DND-41 (cell line): ENCODE measurements around the gene ZDHHC16.

Experiments used
- ATAC-seq: fragments of 200-7000 bp; cut with Tn5 transposase; 3 replicates; pipeline ENCODE4 v1.9.1; 2021; ENCODE audit warnings: low read depth; ENCODE audit not compliant: insufficient read depth
- DNase-seq: peaks from one replicate; pipeline ENCODE4 v3.0.0-alpha.2; 2020
- H2AFZ ChIP-seq: 2 replicates; pipeline ENCODE4 v1.6.0; 2012; ENCODE audit warnings: low read depth, low read length
- H3K27ac ChIP-seq: 2 replicates; pipeline ENCODE4 v1.5.1; 2012; ENCODE audit warnings: low read length, inconsistent platforms
- H3K27me3 ChIP-seq: fragments of 200-600 bp; sonication (generic); 2 replicates; pipeline ENCODE4 v1.6.0; 2012; ENCODE audit warnings: low read length, mild to moderate bottlenecking, inconsistent platforms; ENCODE audit not compliant: insufficient read depth, poor library complexity
- H3K36me3 ChIP-seq: 2 replicates; pipeline ENCODE4 v1.5.1; 2012; ENCODE audit warnings: low read length, inconsistent platforms; ENCODE audit not compliant: insufficient read depth
- H3K4me1 ChIP-seq: 2 replicates; pipeline ENCODE4 v1.5.1; 2012; ENCODE audit warnings: mild to moderate bottlenecking, low read length; ENCODE audit not compliant: insufficient read depth
- H3K4me2 ChIP-seq: 2 replicates; pipeline ENCODE4 v1.6.0; 2012; ENCODE audit warnings: mild to moderate bottlenecking, moderate library complexity, low read length, inconsistent platforms; ENCODE audit not compliant: insufficient read depth
- H3K4me3 ChIP-seq, 2 experiments: fragments of 200-600 bp in 1 of 2; shearing (Covaris generic) in 1 of 2; 2 replicates each; pipeline ENCODE4 v1.5.1; 2012 to 2016; ENCODE audit warnings: inconsistent platforms in 2 of 2, low read length in 2 of 2, mild to moderate bottlenecking in 2 of 2, low read depth in 1 of 2, moderate library complexity in 1 of 2
- H3K79me2 ChIP-seq: 2 replicates; pipeline ENCODE4 v1.6.0; 2012; ENCODE audit warnings: low read length, inconsistent platforms; ENCODE audit not compliant: insufficient read depth
- H3K9ac ChIP-seq: 2 replicates; pipeline ENCODE4 v1.6.0; 2012; ENCODE audit warnings: low read depth, mild to moderate bottlenecking, inconsistent platforms, low read length, moderate library complexity
- H3K9me3 ChIP-seq: 2 replicates; pipeline ENCODE4 v1.5.1; 2012; ENCODE audit warnings: low read length, moderate library complexity, mild to moderate bottlenecking, inconsistent platforms; ENCODE audit not compliant: insufficient read depth, severe bottlenecking
- H4K20me1 ChIP-seq: 2 replicates; pipeline ENCODE4 v1.6.0; 2012; ENCODE audit warnings: low read length; ENCODE audit not compliant: insufficient read depth
- EZH2 ChIP-seq: IDR thresholded peaks from 3 replicates; pipeline ENCODE4 v1.6.1; 2012; ENCODE audit warnings: borderline replicate concordance, low read depth, mild to moderate bottlenecking, moderate library complexity, low read length, inconsistent platforms; ENCODE audit not compliant: severe bottlenecking
- TF ChIP-seq, protein P1 (sequence below): IDR thresholded peaks from 2 replicates; pipeline ENCODE4 v1.5.1; 2012; ENCODE audit warnings: borderline replicate concordance, low read length, moderate library complexity, mild to moderate bottlenecking; ENCODE audit not compliant: poor library complexity, severe bottlenecking; ENCODE audit errors: extremely low read depth

Gene ZDHHC16

DNA sequence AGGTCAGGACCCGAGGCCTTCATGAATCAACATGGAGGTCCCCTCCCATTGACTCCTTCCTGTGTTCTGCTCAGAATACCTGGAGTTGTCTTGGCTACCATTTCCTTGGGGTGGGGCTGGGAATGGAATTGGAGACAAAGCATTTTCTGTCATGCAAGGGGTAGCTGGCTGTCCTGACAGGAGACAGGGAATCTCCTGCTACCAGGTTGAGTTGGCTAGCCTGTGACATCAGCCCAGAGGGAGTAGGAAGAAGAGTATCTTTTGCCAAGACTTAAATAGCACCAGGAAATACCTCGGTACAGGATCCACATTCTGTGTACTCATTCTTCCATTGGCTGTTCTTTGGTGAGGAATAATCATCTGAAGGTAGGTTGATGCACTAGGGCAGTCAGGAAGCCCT, 4.9 kb downstream of the ZDHHC16 start:
- H3K27ac ChIP-seq: no peak overlapping the region
- H3K4me3 ChIP-seq: no peak overlapping the region
- TF ChIP-seq, protein P1, sequence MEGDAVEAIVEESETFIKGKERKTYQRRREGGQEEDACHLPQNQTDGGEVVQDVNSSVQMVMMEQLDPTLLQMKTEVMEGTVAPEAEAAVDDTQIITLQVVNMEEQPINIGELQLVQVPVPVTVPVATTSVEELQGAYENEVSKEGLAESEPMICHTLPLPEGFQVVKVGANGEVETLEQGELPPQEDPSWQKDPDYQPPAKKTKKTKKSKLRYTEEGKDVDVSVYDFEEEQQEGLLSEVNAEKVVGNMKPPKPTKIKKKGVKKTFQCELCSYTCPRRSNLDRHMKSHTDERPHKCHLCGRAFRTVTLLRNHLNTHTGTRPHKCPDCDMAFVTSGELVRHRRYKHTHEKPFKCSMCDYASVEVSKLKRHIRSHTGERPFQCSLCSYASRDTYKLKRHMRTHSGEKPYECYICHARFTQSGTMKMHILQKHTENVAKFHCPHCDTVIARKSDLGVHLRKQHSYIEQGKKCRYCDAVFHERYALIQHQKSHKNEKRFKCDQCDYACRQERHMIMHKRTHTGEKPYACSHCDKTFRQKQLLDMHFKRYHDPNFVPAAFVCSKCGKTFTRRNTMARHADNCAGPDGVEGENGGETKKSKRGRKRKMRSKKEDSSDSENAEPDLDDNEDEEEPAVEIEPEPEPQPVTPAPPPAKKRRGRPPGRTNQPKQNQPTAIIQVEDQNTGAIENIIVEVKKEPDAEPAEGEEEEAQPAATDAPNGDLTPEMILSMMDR: no peak
- no peak for TF ChIP-seq EZH2
- H3K9me3 ChIP-seq: no peaks in the 10 kb centered on the region
- peaks cover 12% of the 10 kb centered on the region; the same call in 1 of the 2 replicates for H4K20me1 ChIP-seq
- H3K9ac ChIP-seq: no peak overlapping the region
- H2AFZ ChIP-seq: no peak overlapping the region
- H3K79me2 ChIP-seq: peaks cover 63% of the 10 kb centered on the region
- no peaks in the 10 kb centered on the region for H3K27me3 ChIP-seq
- no peak for ATAC-seq
- H3K4me1 ChIP-seq: peaks cover 18% of the 10 kb centered on the region
- peaks cover 47% of the 10 kb centered on the region for H3K36me3 ChIP-seq
- DNase-seq: no peak
- no peak overlapping the region for H3K4me2 ChIP-seq

DNA sequence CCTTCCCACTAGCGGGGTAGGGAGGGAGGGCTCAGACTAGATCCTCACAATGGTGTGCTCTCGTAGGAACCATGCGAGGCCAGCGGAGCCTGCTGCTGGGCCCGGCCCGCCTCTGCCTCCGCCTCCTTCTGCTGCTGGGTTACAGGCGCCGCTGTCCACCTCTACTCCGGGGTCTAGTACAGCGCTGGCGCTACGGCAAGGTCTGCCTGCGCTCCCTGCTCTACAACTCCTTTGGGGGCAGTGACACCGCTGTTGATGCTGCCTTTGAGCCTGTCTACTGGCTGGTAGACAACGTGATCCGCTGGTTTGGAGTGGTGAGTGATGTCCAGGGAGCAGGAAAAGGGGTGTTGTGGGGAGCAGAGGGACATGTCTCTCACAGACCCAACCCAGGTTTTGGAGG, 5.6 kb downstream of the ZDHHC16 start:
- Histone ChIP-seq H3K36me3 (peaks cover 55% of the 10 kb centered on the region), H3K27me3 (no peaks in the 10 kb centered on the region), H3K27ac (no peak overlapping the region), H3K9me3 (no peaks in the 10 kb centered on the region), H4K20me1 (peaks cover 12% of the 10 kb centered on the region), H3K79me2 (peaks cover 57% of the 10 kb centered on the region), H3K4me2 (no peak overlapping the region), H2AFZ (no peak overlapping the region), H3K4me1 (peaks cover 17% of the 10 kb centered on the region), H3K4me3 (no peak overlapping the region), H3K9ac (no peak overlapping the region)
- TF ChIP-seq, protein P1: no peak
- no peak for TF ChIP-seq EZH2
- DNase-seq (no peak), ATAC-seq (no peak)

DNA sequence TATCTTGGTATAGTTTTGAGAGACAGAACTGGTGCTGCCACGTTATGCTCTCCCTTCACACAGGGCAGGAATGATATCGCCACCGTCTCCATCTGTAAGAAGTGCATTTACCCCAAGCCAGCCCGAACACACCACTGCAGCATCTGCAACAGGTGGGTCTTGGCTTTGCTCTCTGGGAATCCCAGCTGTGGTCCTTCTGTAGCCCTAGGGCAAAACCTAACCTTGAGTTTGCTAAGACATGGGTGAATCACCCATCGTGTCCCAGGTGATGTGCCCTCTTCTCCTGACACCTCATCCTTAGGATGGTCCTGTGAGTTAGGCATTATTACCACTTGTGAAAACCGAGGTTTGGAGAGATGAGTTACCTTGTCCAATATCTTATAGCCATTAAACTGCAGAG, 6.4 kb downstream of the ZDHHC16 start:
- no peak overlapping the region for H3K4me2 ChIP-seq
- H3K4me3 ChIP-seq: no peak overlapping the region
- H2AFZ ChIP-seq: no peak overlapping the region
- no peak for ATAC-seq
- H3K9ac ChIP-seq: no peak overlapping the region
- peaks cover 12% of the 10 kb centered on the region for H4K20me1 ChIP-seq
- H3K27me3 ChIP-seq: no peaks in the 10 kb centered on the region
- no peaks in the 10 kb centered on the region for H3K9me3 ChIP-seq
- H3K27ac ChIP-seq: no peak overlapping the region
- DNase-seq: no peak
- peaks cover 49% of the 10 kb centered on the region for H3K79me2 ChIP-seq
- no peak for TF ChIP-seq EZH2
- TF ChIP-seq, protein P1: no peak
- H3K4me1 ChIP-seq: peaks cover 10% of the 10 kb centered on the region
- H3K36me3 ChIP-seq: peaks cover 63% of the 10 kb centered on the region

DNA sequence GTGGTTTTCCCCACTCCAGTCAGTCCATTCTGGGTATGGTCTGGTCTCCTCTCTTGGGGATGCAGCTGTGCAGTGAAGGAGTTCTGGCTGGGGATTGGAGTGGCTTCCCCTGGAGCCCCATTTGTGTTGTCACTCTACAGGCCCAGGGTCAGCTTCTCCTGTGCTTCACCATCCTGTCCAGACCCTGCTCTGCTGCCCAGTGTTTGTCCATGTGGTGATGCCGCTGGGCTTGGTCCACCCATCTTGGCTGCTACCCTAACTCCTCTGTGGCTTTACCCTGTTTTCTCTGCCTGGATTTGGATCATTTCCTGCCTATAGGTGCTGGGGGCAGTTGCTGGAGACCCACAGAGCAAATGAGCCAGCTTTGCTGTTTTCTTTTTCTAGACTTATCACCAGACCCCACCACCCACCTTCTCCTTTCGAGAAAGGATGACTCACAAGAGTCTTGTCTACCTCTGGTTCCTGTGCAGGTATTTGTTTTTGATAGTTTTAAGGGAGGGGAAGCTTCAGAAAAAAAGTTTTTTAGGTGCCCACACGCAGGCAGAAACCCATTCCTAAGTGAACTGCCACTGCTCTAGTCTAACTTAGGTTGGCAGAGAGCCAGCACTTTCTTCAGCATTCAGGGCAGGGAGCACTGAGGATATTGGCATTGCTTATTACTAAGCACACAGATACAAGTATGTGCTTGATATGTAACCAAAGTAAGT, 8.5 kb downstream of the ZDHHC16 start:
- peaks cover 83% of the 10 kb centered on the region for H3K36me3 ChIP-seq
- ATAC-seq (no peak), DNase-seq (no peak)
- no peaks in the 10 kb centered on the region for H3K9me3 ChIP-seq
- peaks cover 29% of the 10 kb centered on the region for H3K79me2 ChIP-seq
- TF ChIP-seq, protein P1: no peak
- TF ChIP-seq EZH2: no peak
- H3K4me1 ChIP-seq: no peaks in the 10 kb centered on the region
- H4K20me1 ChIP-seq: peaks cover 16% of the 10 kb centered on the region
- H2AFZ ChIP-seq: no peak overlapping the region
- no peak overlapping the region for H3K9ac ChIP-seq
- H3K4me2 ChIP-seq: no peak overlapping the region
- H3K27ac ChIP-seq: no peak overlapping the region
- no peak overlapping the region for H3K4me3 ChIP-seq
- H3K27me3 ChIP-seq: no peaks in the 10 kb centered on the region
